CD4-positive, alpha-beta T cell treated with Interleukin-17A for 4 hours (primary cell): Measurements from ENCODE around the gene RNF225.
"Not testable (repeated sequence)": the region's sequence is repeated elsewhere in the genome, so short reads cannot be mapped to it uniquely, and the experiment has no call there.

Experiments
- DNase-seq: peaks from one replicate; pipeline ENCODE4 v3.0.0-alpha.2; 2020; ENCODE audit warnings: mixed read lengths

Gene RNF225

GRCh38 chr19:58395220-58395978, at the start of gene RNF225:
Gene RNF225 (plus strand): TSS chr19:58395656. CDS start chr19:58396090, 434 bp downstream.
- no peak for DNase-seq

GRCh38 chr19:58346961-58347929, 48.2 kb upstream of the RNF225 start:
- peak; percentile 78 for DNase-seq

GRCh38 chr19:58348080-58348479, 47.4 kb upstream of the RNF225 start:
- DNase-seq: not testable (repeated sequence)

- no peak for DNase-seq
Observed at GRCh38 chr19:58349590-58349989, 45.9 kb upstream of the RNF225 start.

GRCh38 chr19:58350001-58350861, 45.2 kb upstream of the RNF225 start:
- DNase-seq: no peak

GRCh38 chr19:58350871-58351557, 44.4 kb upstream of the RNF225 start:
- DNase-seq: no peak

- no peak for DNase-seq
Observed at GRCh38 chr19:58351558-58351878, 43.9 kb upstream of the RNF225 start.

- DNase-seq: no peak
Observed at GRCh38 chr19:58351990-58352755, 43.3 kb upstream of the RNF225 start.

GRCh38 chr19:58352760-58353671, 42.4 kb upstream of the RNF225 start, which contains the start of gene A1BG:
Gene A1BG (minus strand): TSS chr19:58353492. CDS start chr19:58353437, 55 bp downstream.
- DNase-seq: no peak

GRCh38 chr19:58353717-58354477, 41.6 kb upstream of the RNF225 start:
- DNase-seq: no peak

- DNase-seq: no peak
Observed at GRCh38 chr19:58354478-58355030, 40.9 kb upstream of the RNF225 start.

- no peak for DNase-seq
Observed at GRCh38 chr19:58355215-58355796, 40.1 kb upstream of the RNF225 start.

GRCh38 chr19:58355908-58356765, 39.3 kb upstream of the RNF225 start:
- peak; percentile 52 for DNase-seq

- DNase-seq: peak; percentile 7
Observed at GRCh38 chr19:58356766-58357480, 38.5 kb upstream of the RNF225 start.

GRCh38 chr19:58357481-58358145, 37.8 kb upstream of the RNF225 start:
- no peak for DNase-seq

GRCh38 chr19:58361900-58362271, 33.6 kb upstream of the RNF225 start:
- DNase-seq: no peak
